GM12878 (cell line): ENCODE results near the gene SFT2D1. TPM values are rescaled to one million over a fixed set of nuclear protein-coding genes. Genes with fewer than 3 reads are reported as not detected.

Experiments used
- ATAC-seq: fragments of 200-7000 bp; cut with Tn5 transposase; 3 replicates; pipeline ENCODE4 v1.9.1; 2020; ENCODE audit warnings: mild to moderate bottlenecking, moderate library complexity
- BruUV-seq: library from RNA; stranded (reverse); fragments of 400-500 nt; replicated peaks from 2 replicates; lab custom pipeline; 2021; lab: Mats Ljungman, UMichigan
- CTCF ChIA-PET: fragments of 300-600 bp; sonication (Branson Sonifier 250); formaldehyde crosslinking; extraction: SDS; loops from one replicate; lab custom pipeline; 2021; ENCODE audit warnings: inconsistent platforms; lab: Yijun Ruan, JAX
- POLR2A ChIA-PET: fragments of 350-600 bp; formaldehyde crosslinking; extraction: SDS; loops from one replicate; lab custom pipeline; 2021; ENCODE audit warnings: inconsistent platforms; lab: Charles Lee
- RAD21 ChIA-PET: fragments of 300-600 bp; sonication (Branson Sonifier 250); formaldehyde crosslinking; loops from one replicate; lab custom pipeline; 2023; ENCODE audit warnings: antibody characterized with exemption; ENCODE audit not compliant: unreplicated experiment; lab: Charles Lee
- SMC1A ChIA-PET: fragments of 300-600 bp; sonication (Branson Sonifier 250); formaldehyde crosslinking; loops from one replicate; lab custom pipeline; 2023; ENCODE audit not compliant: unreplicated experiment, uncharacterized antibody; lab: Charles Lee
- DNase-seq: peaks from one replicate; pipeline ENCODE4 v3.0.0-alpha.2; 2011; ENCODE audit warnings: low read depth, low spot score
- FAIRE-seq: peaks from 3 replicates; lab custom pipeline; 2011; peaks lifted over from hg19 to GRCh38; lab: Jason Lieb, UNC
- H2AFZ ChIP-seq: 2 replicates; pipeline ENCODE4 v1.6.0; 2011; ENCODE audit warnings: low read depth, low read length, control low read depth; ENCODE audit not compliant: control insufficient read depth
- H3K27ac ChIP-seq: 2 replicates; pipeline ENCODE4 v1.5.1; 2011; ENCODE audit warnings: control low read depth; ENCODE audit not compliant: control insufficient read depth, insufficient read depth
- H3K27me3 ChIP-seq, 2 experiments: replicated peaks in 1 of 2; 2 replicates each; pipeline versions ENCODE4 v1.6.0 to v1.6.1; 2011; ENCODE audit warnings: low read length in 1 of 2; ENCODE audit not compliant: control insufficient read depth in 2 of 2, insufficient read depth in 2 of 2
- H3K36me3 ChIP-seq, 2 experiments: 2 replicates each; pipeline ENCODE4 v1.5.1; 2011; ENCODE audit warnings: low read length in 1 of 2; ENCODE audit not compliant: control insufficient read depth in 2 of 2, insufficient read depth in 2 of 2
- H3K4me1 ChIP-seq: 2 replicates; pipeline ENCODE4 v1.6.1; 2011; ENCODE audit warnings: mild to moderate bottlenecking, low read length, moderate library complexity, mixed read lengths; ENCODE audit not compliant: control insufficient read depth, insufficient read depth
- H3K4me2 ChIP-seq: 2 replicates; pipeline ENCODE4 v1.6.0; 2011; ENCODE audit warnings: control low read depth; ENCODE audit not compliant: control insufficient read depth, insufficient read depth
- H3K4me3 ChIP-seq: fragments of 200-600 bp; sonication (generic); 2 replicates; pipeline ENCODE4 v1.5.1; 2016
- H3K79me2 ChIP-seq: 2 replicates; pipeline ENCODE4 v1.6.0; 2011; ENCODE audit warnings: low read length; ENCODE audit not compliant: control insufficient read depth, insufficient read depth
- H3K9ac ChIP-seq: 2 replicates; pipeline ENCODE4 v1.8.0; 2011; ENCODE audit warnings: low read length, control low read depth, mixed read lengths; ENCODE audit not compliant: control insufficient read depth, insufficient read depth
- H3K9me3 ChIP-seq: replicated peaks from 3 replicates; pipeline ENCODE4 v1.5.1; 2011; ENCODE audit warnings: mild to moderate bottlenecking, low read length; ENCODE audit not compliant: control insufficient read depth, insufficient read depth
- H4K20me1 ChIP-seq: 2 replicates; pipeline ENCODE4 v1.6.0; 2011; ENCODE audit not compliant: control insufficient read depth, insufficient read depth
- ATF2 ChIP-seq: IDR thresholded peaks from 2 replicates; pipeline ENCODE4 v1.6.1; 2012; ENCODE audit warnings: low read length, inconsistent platforms
- E2F8 ChIP-seq: fragments of 450-650 bp; IDR thresholded peaks from 2 replicates; pipeline ENCODE4 v1.6.1; 2018; ENCODE audit warnings: mild to moderate bottlenecking, low read depth, moderate library complexity; ENCODE audit not compliant: partially characterized antibody
- EZH2 ChIP-seq: IDR thresholded peaks from 2 replicates; pipeline ENCODE4 v1.6.1; 2012; ENCODE audit warnings: low read depth, mild to moderate bottlenecking, control low read depth, inconsistent platforms, low read length, borderline replicate concordance; ENCODE audit not compliant: control insufficient read depth
- FOS ChIP-seq: IDR thresholded peaks from 3 replicates; pipeline ENCODE4 v1.6.1; 2011; ENCODE audit warnings: borderline replicate concordance; ENCODE audit not compliant: insufficient read length; ENCODE audit errors: extremely low read depth
- FOXM1 ChIP-seq: IDR thresholded peaks from 2 replicates; pipeline ENCODE4 v1.6.1; 2012; ENCODE audit warnings: low read depth, mild to moderate bottlenecking, inconsistent platforms, low read length, moderate library complexity
- HDGF ChIP-seq: fragments of 450-650 bp; IDR thresholded peaks from 2 replicates; pipeline ENCODE4 v1.6.1; 2016; ENCODE audit warnings: antibody characterized with exemption
- NR2F1 ChIP-seq: fragments of 450-650 bp; conservative IDR thresholded peaks from 2 replicates; pipeline ENCODE4 v1.6.1; 2017; ENCODE audit warnings: mild to moderate bottlenecking
- NRF1 ChIP-seq: conservative IDR thresholded peaks from 2 replicates; pipeline ENCODE4 v1.6.1; 2011; ENCODE audit warnings: mild to moderate bottlenecking, low read depth, low read length, improper control_type of control experiment
- PAX5 ChIP-seq: IDR thresholded peaks from 2 replicates; pipeline ENCODE4 v1.6.1; 2011; ENCODE audit warnings: low read depth, low read length, borderline replicate concordance
- PKNOX1 ChIP-seq: fragments of 450-650 bp; IDR thresholded peaks from 2 replicates; pipeline ENCODE4 v1.6.1; 2016; ENCODE audit warnings: mild to moderate bottlenecking
- RCOR1 ChIP-seq: conservative IDR thresholded peaks from 2 replicates; pipeline ENCODE4 v1.6.1; 2012; ENCODE audit warnings: low read depth, low read length, improper control_type of control experiment
- SMAD1 ChIP-seq: fragments of 450-650 bp; IDR thresholded peaks from 2 replicates; pipeline ENCODE4 v1.6.1; 2018; ENCODE audit warnings: mild to moderate bottlenecking, low read depth; ENCODE audit not compliant: partially characterized antibody
- SMARCA5 ChIP-seq: fragments of 450-650 bp; IDR thresholded peaks from 2 replicates; pipeline ENCODE4 v1.6.1; 2017; ENCODE audit warnings: mild to moderate bottlenecking
- WGBS: methylation state at CpG from one replicate; pipeline ENCODE4 v1.1.6; 2016; ENCODE audit warnings: low lambda C conversion rate; ENCODE audit not compliant: insufficient replicate concordance, insufficient coverage; ENCODE audit errors: missing lambda C conversion rate; 5-methylcytosine and 5-hydroxymethylcytosine counted together
- in situ Hi-C: fragments of 300-500 bp; cut with MboI; formaldehyde crosslinking; loops from 9 replicates; pipeline ENCODE4 v1.14.3; 2018; ENCODE audit warnings: mixed read lengths
- intact Hi-C: fragments of 100-400 bp; cut with micrococcal nuclease; formaldehyde crosslinking; loops from one replicate; pipeline ENCODE4 v1.14.2; 2022; ENCODE audit not compliant: unreplicated experiment
- polyA plus RNA-seq, 11 experiments: library from polyadenylated mRNA; depleted of rRNA in 4 of 11; unstranded in 6 of 11; stranded (reverse) in 5 of 11; fragments of >200 nt; fragmentation: Nextera tagmentation in 4 of 11; fragmentation: Illumina TruSeq in 1 of 11; extraction: Ambion mirVana in 4 of 11; extraction: Trizol in 1 of 11; gene quantifications; 1 replicate in 1 of 11; 2 replicates in 10 of 11; pipeline versions ENCODE4 v1.2.1 to v1.2.3, GENCODE V29; 2011 to 2016; ENCODE audit warnings: inconsistent platforms in 2 of 11, missing spikeins in 2 of 11, low read depth in 1 of 11
- total RNA-seq, 4 experiments: library from RNA; depleted of rRNA in 3 of 4; stranded (reverse); fragments of >200 nt in 3 of 4; fragmentation: Illumina TruSeq in 1 of 4; extraction: Trizol in 1 of 4; gene quantifications; 2 replicates each; pipeline versions ENCODE4 v1.2.1 to v1.2.3, GENCODE V29; 2013 to 2021

The SFT2D1 gene
- total and polyA plus RNA-seq, 10 of the 15 experiments (the other 5 are each of a cell fraction or from before 2014, with no cell fraction given) = 69.5 to 281 (median 124) TPM

GRCh38 chr6:166317261-166318212 lies 24.8 kb downstream of the SFT2D1 start:
- H3K27me3 ChIP-seq = no peaks in the 10 kb centered on the region
- H3K4me3 ChIP-seq = no peak overlapping the region
- RAD21 ChIA-PET = interaction anchor here (0.9 to 3.5 kb wide), 3 partner anchors 42 to 82 kb away, joined by 4 to 17 read pairs (median 5); no protein-coding TSS in a partner anchor
- H2AFZ ChIP-seq = no peak overlapping the region
- ATAC-seq (no peak), DNase-seq (no peak), FAIRE-seq (no peak)
- H3K79me2 ChIP-seq = no peaks in the 10 kb centered on the region
- H3K4me1 ChIP-seq = no peaks in the 10 kb centered on the region
- no peak overlapping the region for H3K4me2 ChIP-seq
- intact Hi-C loops = no loop called here
- H3K36me3 ChIP-seq = peaks cover 0 to 11% of the 10 kb centered on the region in 2 experiments
- 82% methylated on average over 19 of the region's 19 CpGs for WGBS
- POLR2A ChIA-PET = interaction anchor here (0.8 to 1.0 kb wide), 2 partner anchors 10 to 74 kb away, joined by 3 read pairs; no protein-coding TSS in a partner anchor
- in situ Hi-C loops = no loop called here
- no TSS peak for BruUV-seq
- CTCF ChIA-PET = interaction anchor here (0.9 to 4.3 kb wide), 7 partner anchors 8 to 87 kb away, joined by 3 to 25 read pairs (median 3); no protein-coding TSS in a partner anchor
- no peak overlapping the region for H3K9ac ChIP-seq
- H4K20me1 ChIP-seq = no peaks in the 10 kb centered on the region
- SMC1A ChIA-PET = interaction anchor here (0.9 to 1.5 kb wide), 4 partner anchors 50 to 75 kb away, joined by 3 to 5 read pairs (median 4); no protein-coding TSS in a partner anchor
- no peaks in the 10 kb centered on the region for H3K9me3 ChIP-seq
- no peak overlapping the region for H3K27ac ChIP-seq
- TF ChIP-seq FOXM1 = no peak
- TF ChIP-seq SMAD1 = no peak
- TF ChIP-seq EZH2 = no peak
- TF ChIP-seq ATF2 = no peak
- TF ChIP-seq RCOR1 = no peak
- no peak for TF ChIP-seq E2F8
- no peak for TF ChIP-seq NRF1
- no peak for TF ChIP-seq PKNOX1
- no peak for TF ChIP-seq HDGF
- TF ChIP-seq FOS = no peak
- no peak for TF ChIP-seq PAX5
- no peak for TF ChIP-seq SMARCA5
- no peak for TF ChIP-seq NR2F1
